GM10266 (cell line): Measurements from ENCODE around the gene BCL11A.

ENCODE experiments used
- DNase-seq: peaks from one replicate; pipeline ENCODE4 v3.0.0; 2012; ENCODE audit errors: extremely low spot score
- TF ChIP-seq, protein P1 (sequence below): IDR thresholded peaks from 2 replicates; pipeline ENCODE4 v1.5.1; 2012; ENCODE audit warnings: mild to moderate bottlenecking, low read depth; ENCODE audit not compliant: control insufficient read depth, insufficient read depth; ENCODE audit errors: missing control alignments

Gene BCL11A

DNA sequence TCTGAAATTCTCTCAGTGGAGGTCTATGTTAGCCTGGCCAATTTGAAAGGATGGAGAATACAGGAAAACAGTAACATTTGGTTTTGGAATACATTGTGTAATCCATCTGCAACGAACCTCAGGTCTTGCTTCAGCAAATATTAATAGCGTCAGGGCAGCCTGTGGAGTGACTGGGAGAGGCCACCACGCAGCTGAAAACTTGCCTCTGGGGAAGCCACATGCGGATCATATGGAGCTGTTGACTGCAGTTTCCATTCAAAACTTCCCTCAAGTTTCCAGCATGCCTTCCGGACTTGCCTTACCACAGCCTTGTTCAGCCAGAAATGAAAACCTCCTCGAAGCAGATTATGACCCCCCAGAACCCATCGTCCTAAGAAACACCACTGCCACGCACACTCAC lies 25.7 kb downstream of the BCL11A start:
- TF ChIP-seq, protein P1, sequence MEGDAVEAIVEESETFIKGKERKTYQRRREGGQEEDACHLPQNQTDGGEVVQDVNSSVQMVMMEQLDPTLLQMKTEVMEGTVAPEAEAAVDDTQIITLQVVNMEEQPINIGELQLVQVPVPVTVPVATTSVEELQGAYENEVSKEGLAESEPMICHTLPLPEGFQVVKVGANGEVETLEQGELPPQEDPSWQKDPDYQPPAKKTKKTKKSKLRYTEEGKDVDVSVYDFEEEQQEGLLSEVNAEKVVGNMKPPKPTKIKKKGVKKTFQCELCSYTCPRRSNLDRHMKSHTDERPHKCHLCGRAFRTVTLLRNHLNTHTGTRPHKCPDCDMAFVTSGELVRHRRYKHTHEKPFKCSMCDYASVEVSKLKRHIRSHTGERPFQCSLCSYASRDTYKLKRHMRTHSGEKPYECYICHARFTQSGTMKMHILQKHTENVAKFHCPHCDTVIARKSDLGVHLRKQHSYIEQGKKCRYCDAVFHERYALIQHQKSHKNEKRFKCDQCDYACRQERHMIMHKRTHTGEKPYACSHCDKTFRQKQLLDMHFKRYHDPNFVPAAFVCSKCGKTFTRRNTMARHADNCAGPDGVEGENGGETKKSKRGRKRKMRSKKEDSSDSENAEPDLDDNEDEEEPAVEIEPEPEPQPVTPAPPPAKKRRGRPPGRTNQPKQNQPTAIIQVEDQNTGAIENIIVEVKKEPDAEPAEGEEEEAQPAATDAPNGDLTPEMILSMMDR, result no peak
- DNase-seq, result no peak

DNA sequence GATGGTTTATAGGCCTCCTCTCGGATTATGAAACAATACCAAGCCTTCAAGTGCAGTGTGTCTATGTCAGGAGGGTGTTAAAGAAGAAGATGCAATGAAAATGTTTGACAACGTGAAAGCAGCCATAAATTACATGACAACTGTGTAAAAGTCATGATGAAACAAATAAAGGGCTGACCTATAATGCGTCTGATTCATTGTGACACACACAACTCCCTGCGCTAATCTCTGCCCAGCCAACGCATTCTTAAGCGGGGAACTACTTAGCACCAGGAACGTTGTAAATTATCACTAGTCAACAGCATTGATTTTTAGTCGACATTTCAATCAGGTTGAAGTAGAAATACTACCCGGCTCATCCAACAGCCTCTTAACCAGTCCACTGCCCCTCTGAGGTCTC lies 26.8 kb downstream of the BCL11A start:
- no peak for DNase-seq

DNA sequence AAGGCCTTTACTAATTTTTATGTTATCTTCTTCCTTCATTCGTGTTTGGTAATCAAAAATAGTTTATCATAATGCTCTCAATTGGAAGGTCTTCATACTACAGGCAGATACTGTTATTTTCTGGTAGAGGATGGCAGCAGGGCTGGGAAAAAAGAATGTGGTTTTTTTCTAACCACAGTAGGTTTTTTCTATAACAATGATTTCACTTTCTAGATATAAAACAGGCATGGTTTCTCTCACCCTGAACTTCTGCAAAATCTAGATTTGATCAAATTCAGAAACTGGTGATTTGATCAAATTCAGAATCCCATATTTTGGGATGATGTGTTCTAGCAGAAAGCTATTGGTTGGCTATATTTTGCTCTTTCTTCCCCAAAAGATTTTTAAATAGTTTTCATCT lies 27.6 kb downstream of the BCL11A start:
- TF ChIP-seq, protein P1, result no peak
- no peak for DNase-seq

More for the DNA sequence above, 26.8 kb downstream of the BCL11A start:
- TF ChIP-seq, protein P1, result no peak

GRCh38 chr2:60524874-60525273 lies 28.6 kb downstream of the BCL11A start:
- DNase-seq, result no peak
- TF ChIP-seq, protein P1, result no peak

DNA sequence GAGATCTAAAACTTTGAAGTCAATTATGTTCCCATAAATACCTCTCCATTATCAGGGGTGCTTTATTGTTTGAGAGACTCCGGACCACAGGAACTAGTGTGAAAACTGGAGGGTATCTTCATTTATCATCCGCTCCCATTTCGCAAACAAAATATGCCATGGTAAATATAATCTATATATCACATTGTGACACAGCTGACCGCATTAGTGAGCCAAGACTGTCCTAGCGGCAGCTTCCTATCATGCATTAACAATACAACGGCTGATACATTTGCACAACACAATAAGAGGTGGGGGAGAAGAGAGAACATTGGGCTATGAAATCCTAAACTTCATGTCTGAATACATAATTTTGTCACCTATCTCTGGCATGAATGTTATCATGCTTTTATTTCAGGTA lies 29.5 kb downstream of the BCL11A start:
- TF ChIP-seq, protein P1, result no peak
- DNase-seq, result no peak

DNA sequence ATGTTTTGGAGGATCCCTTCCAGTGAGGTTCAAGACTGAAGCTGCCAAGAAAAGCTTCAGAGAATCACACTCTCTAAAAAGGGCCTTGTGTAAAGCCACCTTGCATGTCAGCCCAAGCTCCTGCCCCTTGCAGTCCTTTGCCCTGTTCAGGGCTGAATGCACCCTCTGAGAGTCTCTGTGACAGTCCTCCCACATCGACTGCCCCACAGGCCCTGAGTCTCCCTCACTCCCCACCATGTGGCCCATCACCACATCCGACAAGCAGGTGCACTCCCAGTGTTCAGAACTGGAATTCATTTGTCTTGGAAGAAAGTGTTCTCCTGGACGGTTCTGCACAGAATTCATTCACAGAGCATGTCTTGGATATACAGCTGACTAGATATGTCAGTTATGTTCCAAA lies 31.0 kb downstream of the BCL11A start:
- no peak for DNase-seq
- TF ChIP-seq, protein P1, result no peak

- DNase-seq, result no peak
- TF ChIP-seq, protein P1, result no peak
Measured at GRCh38 chr2:60521626-60522025, 31.8 kb downstream of the BCL11A start.
